Measurements from ENCODE around the gene NEURL1. TPM values are rescaled to one million over a fixed set of nuclear protein-coding genes. Genes with fewer than 3 reads are reported as not detected.
A peak's percentile ranks its signal among the peaks of the same experiment; 100 is the strongest.

Gene NEURL1
- total RNA-seq, result under 1 TPM; 0.37 to 0.38 TPM
- 1.6 TPM for polyA plus RNA-seq (2013, experiment 1 of 2)
- polyA plus RNA-seq (2013, experiment 2 of 2), result 1.2 TPM
- long read RNA-seq, experiment 1, result 0 reads
- long read RNA-seq, experiment 2, result 0 reads
- long read RNA-seq, experiment 3, result 0 reads
- long read RNA-seq, experiment 4, result 0 reads

GRCh38 chr10:103493362-103493915 is at the start of gene NEURL1:
Gene NEURL1 (plus strand): TSS chr10:103493705. CDS start chr10:103494388, 683 bp downstream.
- H3K9me3 Mint-ChIP-seq, result no peaks in the 10 kb centered on the region
- peak; percentile 77 for DNase-seq
- peaks cover 71% of the 10 kb centered on the region for H3K27me3 Mint-ChIP-seq (ENCODE audit: insufficient read depth)

GRCh38 chr10:103444478-103444877 is 49.0 kb upstream of the NEURL1 start:
- no peaks in the 10 kb centered on the region for H3K4me1 Mint-ChIP-seq
- Histone ChIP-seq H3K27me3 (ENCODE audit: control insufficient read depth, insufficient read depth, low read length, poor library complexity, severe bottlenecking) (no peaks in the 10 kb centered on the region), H3K4me1 (ENCODE audit: control insufficient read depth, insufficient read depth, low read length) (no peaks in the 10 kb centered on the region), H3K36me3 (ENCODE audit: control insufficient read depth, insufficient read depth, low read length) (peaks cover 76% of the 10 kb centered on the region), H3K9ac (ENCODE audit: extremely low read depth, low read length, poor library complexity, severe bottlenecking) (no peak overlapping the region), H3K4me3 (ENCODE audit: low read length) (no peak overlapping the region), H3K9me3 (ENCODE audit: control insufficient read depth, low read length) (no peaks in the 10 kb centered on the region), H3K27ac (ENCODE audit: low read depth, low read length) (no peak overlapping the region)
- H3K4me3 Mint-ChIP-seq, result no peak overlapping the region
- no peaks in the 10 kb centered on the region for H3K9me3 Mint-ChIP-seq
- no peak for TF ChIP-seq CTCF (conservative IDR thresholded peaks at IDR 0.05)
- peaks cover 80% of the 10 kb centered on the region for H3K36me3 Mint-ChIP-seq (ENCODE audit: low read depth)
- no peak for DNase-seq
- H3K27me3 Mint-ChIP-seq (ENCODE audit: insufficient read depth), result no peaks in the 10 kb centered on the region
- 96 to 97% methylated on average over 10 of the region's 10 CpGs for WGBS, 2 experiments (ENCODE audit: insufficient coverage in 1 of 2, insufficient read length in 1 of 2)
- no peak overlapping the region for H3K27ac Mint-ChIP-seq

More at GRCh38 chr10:103493362-103493915, at the start of gene NEURL1:
- H3K4me1 Mint-ChIP-seq, result peaks cover 9% of the 10 kb centered on the region
- peaks cover 57% of the 10 kb centered on the region for H3K27me3 ChIP-seq (ENCODE audit: control insufficient read depth, insufficient read depth, low read length, poor library complexity, severe bottlenecking)
- TF ChIP-seq CTCF (conservative IDR thresholded peaks at IDR 0.05), result no peak
- no peak within 1 kb of the TSS for H3K27ac ChIP-seq (ENCODE audit: low read depth, low read length)
- no peaks in the 10 kb centered on the region for H3K36me3 Mint-ChIP-seq (ENCODE audit: low read depth)
- no peaks in the 10 kb centered on the region for H3K36me3 ChIP-seq (ENCODE audit: control insufficient read depth, insufficient read depth, low read length)
- no peaks in the 10 kb centered on the region for H3K4me1 ChIP-seq (ENCODE audit: control insufficient read depth, insufficient read depth, low read length)
- H3K4me3 Mint-ChIP-seq, result peak within 1 kb of the TSS; percentile 66
- WGBS, 2 experiments (ENCODE audit: insufficient coverage in 1 of 2, insufficient read length in 1 of 2), result 0 to 5% methylated on average over 14 to 65 of the region's 65 CpGs
- peak within 1 kb of the TSS; percentile 73 for H3K4me3 ChIP-seq (ENCODE audit: low read length)
- no peaks in the 10 kb centered on the region for H3K9me3 ChIP-seq (ENCODE audit: control insufficient read depth, low read length)
- H3K27ac Mint-ChIP-seq, result no peak within 1 kb of the TSS
- peak within 1 kb of the TSS; percentile 6 for H3K9ac ChIP-seq (ENCODE audit: extremely low read depth, low read length, poor library complexity, severe bottlenecking)

GRCh38 chr10:103445366-103445765 is 48.1 kb upstream of the NEURL1 start:
- H3K36me3 Mint-ChIP-seq (ENCODE audit: low read depth), result peaks cover 71% of the 10 kb centered on the region
- no peak overlapping the region for H3K27ac Mint-ChIP-seq
- no peaks in the 10 kb centered on the region for H3K27me3 ChIP-seq (ENCODE audit: control insufficient read depth, insufficient read depth, low read length, poor library complexity, severe bottlenecking)
- no peaks in the 10 kb centered on the region for H3K9me3 Mint-ChIP-seq
- H3K4me1 ChIP-seq (ENCODE audit: control insufficient read depth, insufficient read depth, low read length), result no peaks in the 10 kb centered on the region
- no peak overlapping the region for H3K4me3 ChIP-seq (ENCODE audit: low read length)
- no peak for TF ChIP-seq CTCF (conservative IDR thresholded peaks at IDR 0.05)
- 96 to 98% methylated on average over 5 to 9 of the region's 9 CpGs for WGBS, 2 experiments (ENCODE audit: insufficient coverage in 1 of 2, insufficient read length in 1 of 2)
- no peaks in the 10 kb centered on the region for H3K4me1 Mint-ChIP-seq
- no peak for DNase-seq
- no peak overlapping the region for H3K27ac ChIP-seq (ENCODE audit: low read depth, low read length)
- no peak overlapping the region for H3K9ac ChIP-seq (ENCODE audit: extremely low read depth, low read length, poor library complexity, severe bottlenecking)
- H3K4me3 Mint-ChIP-seq, result no peak overlapping the region
- peaks cover 67% of the 10 kb centered on the region for H3K36me3 ChIP-seq (ENCODE audit: control insufficient read depth, insufficient read depth, low read length)
- no peaks in the 10 kb centered on the region for H3K9me3 ChIP-seq (ENCODE audit: control insufficient read depth, low read length)
- no peaks in the 10 kb centered on the region for H3K27me3 Mint-ChIP-seq (ENCODE audit: insufficient read depth)

Data from endodermal cell (in vitro differentiated cells).